HTR-8/SVneo (cell line): ENCODE results near the gene ZBTB46.
"Not testable (repeated sequence)": the region's sequence is repeated elsewhere in the genome, so short reads cannot be mapped to it uniquely, and the experiment has no call there.

Source experiments
- DNase-seq: peaks from one replicate; pipeline ENCODE4 v3.0.0; 2011; ENCODE audit warnings: low spot score, mixed read lengths; ENCODE audit not compliant: insufficient read length
- FAIRE-seq: peaks from 2 replicates; lab custom pipeline; 2011; peaks lifted over from hg19 to GRCh38; lab: Jason Lieb, UNC

Gene ZBTB46

GRCh38 chr20:63739130-63740069 is 91.7 kb downstream of the ZBTB46 start, which contains the start of gene SLC2A4RG:
SLC2A4RG (plus strand) TSS chr20:63739776; CDS start chr20:63739913, 137 bp downstream.
- FAIRE-seq = no peak
- DNase-seq = peak; percentile 99

GRCh38 chr20:63738687-63739129 is 92.4 kb downstream of the ZBTB46 start:
- FAIRE-seq (no peak), DNase-seq (no peak)

- FAIRE-seq = peak; percentile 26
- DNase-seq = no peak
Measured at GRCh38 chr20:63737945-63738686, 92.9 kb downstream of the ZBTB46 start.

GRCh38 chr20:63737695-63737944 is 93.4 kb downstream of the ZBTB46 start:
- FAIRE-seq = no peak
- no peak for DNase-seq

GRCh38 chr20:63736893-63737694 is 94.0 kb downstream of the ZBTB46 start:
- DNase-seq (no peak), FAIRE-seq (peak; percentile 70)

GRCh38 chr20:63735859-63736718 is 95.0 kb downstream of the ZBTB46 start, which contains the start of gene LIME1:
LIME1 (plus strand) TSS chr20:63736664; CDS start chr20:63737550, 886 bp downstream.
- FAIRE-seq (peak; percentile 74), DNase-seq (no peak)

GRCh38 chr20:63734946-63735858 is 95.9 kb downstream of the ZBTB46 start:
- FAIRE-seq (peak; percentile 28), DNase-seq (no peak)

- peak; percentile 9 for FAIRE-seq
- no peak for DNase-seq
Measured at GRCh38 chr20:63734111-63734945, 96.7 kb downstream of the ZBTB46 start.

GRCh38 chr20:63733579-63734081 is 97.4 kb downstream of the ZBTB46 start:
- DNase-seq (no peak), FAIRE-seq (no peak)

- DNase-seq (no peak), FAIRE-seq (peak; percentile 9)
Measured at GRCh38 chr20:63733117-63733516, 97.9 kb downstream of the ZBTB46 start.

- DNase-seq (no peak), FAIRE-seq (peak; percentile 100)
Measured at GRCh38 chr20:63732118-63733095, 98.7 kb downstream of the ZBTB46 start.

GRCh38 chr20:63731410-63731809 is 99.7 kb downstream of the ZBTB46 start:
- no peak for DNase-seq

GRCh38 chr20:63730189-63730733 is 100.8 kb downstream of the ZBTB46 start:
- not testable (repeated sequence) for FAIRE-seq, DNase-seq

More at GRCh38 chr20:63731410-63731809, 99.7 kb downstream of the ZBTB46 start:
- FAIRE-seq = no peak

GRCh38 chr20:63722967-63723622 is 108.0 kb downstream of the ZBTB46 start:
- DNase-seq = not testable (repeated sequence)
- peak; percentile 4 for FAIRE-seq

- no peak for FAIRE-seq
- DNase-seq = no peak
Measured at GRCh38 chr20:63718996-63719395, 112.1 kb downstream of the ZBTB46 start.
